H1 (cell line): ENCODE data around the gene CLDN4. TPM values are rescaled to one million over a fixed set of nuclear protein-coding genes. Genes with fewer than 3 reads are reported as not detected.

ENCODE experiments used
- CTCF ChIA-PET: fragments of 300-600 bp; sonication (Branson Sonifier 250); formaldehyde crosslinking; loops from one replicate; lab custom pipeline; 2021; ENCODE audit not compliant: partially characterized antibody; lab: Charles Lee
- POLR2A ChIA-PET: fragments of 300-600 bp; sonication (Branson Sonifier 250); formaldehyde crosslinking; loops from one replicate; lab custom pipeline; 2021; ENCODE audit warnings: inconsistent platforms; ENCODE audit not compliant: partially characterized antibody; lab: Charles Lee
- DNase-seq, 2 experiments: peaks; one replicate each; pipeline versions ENCODE4 v3.0.0 to v3.0.0-alpha.2; 2010 to 2022; ENCODE audit warnings: low spot score in 2 of 2, low read depth in 1 of 2, mixed read lengths in 1 of 2
- FAIRE-seq: peaks from 2 replicates; lab custom pipeline; 2011; peaks lifted over from hg19 to GRCh38; lab: Jason Lieb, UNC
- H2AFZ ChIP-seq: 2 replicates; pipeline ENCODE4 v1.8.1; 2012; ENCODE audit warnings: low read length, inconsistent platforms
- H2AK5ac ChIP-seq: 2 replicates; pipeline ENCODE4 v1.6.1; 2013; ENCODE audit warnings: low read depth, low read length
- H2BK120ac ChIP-seq: replicated peaks from 2 replicates; pipeline ENCODE3; 2013; ENCODE audit warnings: low read depth, low read length, inconsistent platforms
- H2BK12ac ChIP-seq: 2 replicates; pipeline ENCODE4 v1.6.1; 2013; ENCODE audit warnings: low read depth, low read length
- H2BK15ac ChIP-seq: 2 replicates; pipeline ENCODE4 v1.6.1; 2013; ENCODE audit warnings: low read length
- H2BK20ac ChIP-seq: 2 replicates; pipeline ENCODE4 v1.6.1; 2013; ENCODE audit warnings: low read length
- H2BK5ac ChIP-seq: 2 replicates; pipeline ENCODE4 v1.6.1; 2013; ENCODE audit warnings: low read depth, low read length
- H3K14ac ChIP-seq: 2 replicates; pipeline ENCODE4 v1.6.1; 2013; ENCODE audit warnings: inconsistent platforms; ENCODE audit not compliant: insufficient read length
- H3K18ac ChIP-seq: 2 replicates; pipeline ENCODE4 v1.6.1; 2013; ENCODE audit warnings: low read length; ENCODE audit errors: extremely low read depth
- H3K23ac ChIP-seq: 2 replicates; pipeline ENCODE4 v1.6.1; 2013; ENCODE audit warnings: inconsistent platforms; ENCODE audit not compliant: insufficient read length
- H3K23me2 ChIP-seq: 2 replicates; pipeline ENCODE4 v1.6.1; 2013; ENCODE audit warnings: low read depth, low read length
- H3K27ac ChIP-seq: 2 replicates; pipeline ENCODE4 v1.6.1; 2011; ENCODE audit warnings: low read depth, low read length, inconsistent platforms
- H3K27me3 ChIP-seq, 4 experiments: replicated peaks in 1 of 4; 1 replicate in 1 of 4; 2 replicates in 3 of 4; pipeline versions ENCODE4 v1.6.1 to v1.8.1; 2011 to 2013; ENCODE audit warnings: low read length in 3 of 4, mild to moderate bottlenecking in 3 of 4, inconsistent platforms in 2 of 4, mixed read lengths in 2 of 4, moderate library complexity in 1 of 4; ENCODE audit not compliant: control insufficient read depth in 3 of 4, insufficient read depth in 3 of 4; ENCODE audit errors: extremely low read depth in 1 of 4
- H3K36me3 ChIP-seq, 4 experiments: 2 replicates each; pipeline versions ENCODE4 v1.6.1 to v1.8.1; 2011 to 2013; ENCODE audit warnings: mild to moderate bottlenecking in 4 of 4, low read length in 3 of 4, moderate library complexity in 2 of 4, control low read depth in 1 of 4, inconsistent platforms in 1 of 4; ENCODE audit not compliant: insufficient read depth in 4 of 4, control insufficient read depth in 2 of 4
- H3K4ac ChIP-seq: replicated peaks from 2 replicates; pipeline ENCODE3; 2013; ENCODE audit warnings: low read length, low read depth, mixed read lengths, inconsistent platforms; ENCODE audit not compliant: insufficient read length
- H3K4me1 ChIP-seq, 4 experiments: replicated peaks in 1 of 4; 1 replicate in 1 of 4; 2 replicates in 3 of 4; pipeline versions ENCODE4 v1.6.1 to v1.8.1; 2011 to 2013; ENCODE audit warnings: low read length in 3 of 4, inconsistent platforms in 2 of 4, mixed read lengths in 1 of 4; ENCODE audit not compliant: insufficient read depth in 4 of 4, control insufficient read depth in 3 of 4
- H3K4me2 ChIP-seq, 2 experiments: 2 replicates each; pipeline versions ENCODE4 v1.6.1 to v1.8.1; 2011 to 2013; ENCODE audit warnings: low read depth in 2 of 2, low read length in 2 of 2, control low read depth in 1 of 2, inconsistent platforms in 1 of 2, mild to moderate bottlenecking in 1 of 2; ENCODE audit not compliant: insufficient read depth in 1 of 2
- H3K4me3 ChIP-seq, 4 experiments: fragments of 200-600, 300-600 bp in 1 of 4; sonication (generic), shearing (Covaris generic), sonication (Bioruptor Twin) in 1 of 4; 2 replicates each; pipeline versions ENCODE4 v1.5.1 to v1.8.1; 2011 to 2016; ENCODE audit warnings: low read length in 4 of 4, low read depth in 3 of 4, control low read depth in 2 of 4, inconsistent platforms in 2 of 4, mild to moderate bottlenecking in 2 of 4, mixed read lengths in 1 of 4, moderate library complexity in 1 of 4; ENCODE audit not compliant: insufficient read depth in 2 of 4; ENCODE audit errors: extremely low read depth in 1 of 4
- H3K56ac ChIP-seq: replicated peaks from 2 replicates; pipeline ENCODE3; 2013; ENCODE audit warnings: low read depth, mild to moderate bottlenecking, mixed read lengths, low read length, inconsistent platforms; ENCODE audit not compliant: insufficient read length
- H3K79me1 ChIP-seq: 2 replicates; pipeline ENCODE4 v1.6.1; 2013; ENCODE audit warnings: low read depth, low read length, control low read depth
- H3K79me2 ChIP-seq, 2 experiments: 2 replicates each; pipeline versions ENCODE4 v1.6.1 to v1.8.1; 2012 to 2013; ENCODE audit warnings: low read length in 2 of 2, mild to moderate bottlenecking in 2 of 2, inconsistent platforms in 1 of 2; ENCODE audit not compliant: insufficient read depth in 2 of 2, control insufficient read depth in 1 of 2
- H3K9ac ChIP-seq, 4 experiments: replicated peaks in 1 of 4; 1 replicate in 1 of 4; 2 replicates in 3 of 4; pipeline versions ENCODE4 v1.6.1 to v1.8.1; 2011 to 2013; ENCODE audit warnings: low read depth in 3 of 4, low read length in 3 of 4, control low read depth in 2 of 4, mild to moderate bottlenecking in 2 of 4, moderate library complexity in 2 of 4, inconsistent platforms in 1 of 4; ENCODE audit errors: extremely low read depth in 1 of 4
- H3K9me3 ChIP-seq, 2 experiments: 2 replicates each; pipeline versions ENCODE4 v1.6.1 to v1.8.1; 2012 to 2013; ENCODE audit warnings: mild to moderate bottlenecking in 2 of 2, moderate library complexity in 2 of 2, control low read depth in 1 of 2, inconsistent platforms in 1 of 2, low read depth in 1 of 2, low read length in 1 of 2, mixed read lengths in 1 of 2; ENCODE audit not compliant: insufficient read depth in 2 of 2
- H4K20me1 ChIP-seq, 2 experiments: replicated peaks in 1 of 2; 2 replicates each; pipeline versions ENCODE3 to v1.8.1; 2011 to 2013; ENCODE audit warnings: inconsistent platforms in 2 of 2, low read length in 2 of 2, mild to moderate bottlenecking in 1 of 2; ENCODE audit not compliant: insufficient read depth in 2 of 2, control insufficient read depth in 1 of 2
- H4K5ac ChIP-seq: 2 replicates; pipeline ENCODE4 v1.6.1; 2013; ENCODE audit warnings: low read length, low read depth, mixed read lengths, inconsistent platforms; ENCODE audit not compliant: insufficient read length
- H4K8ac ChIP-seq: 2 replicates; pipeline ENCODE4 v1.8.0; 2013; ENCODE audit warnings: mild to moderate bottlenecking, moderate library complexity, low read length, inconsistent platforms; ENCODE audit not compliant: insufficient read depth; ENCODE audit errors: extremely low read depth
- H4K91ac ChIP-seq: replicated peaks from 2 replicates; pipeline ENCODE3; 2013; ENCODE audit warnings: low read length, mixed read lengths, inconsistent platforms; ENCODE audit not compliant: insufficient read length
- BRCA1 ChIP-seq: IDR thresholded peaks from 2 replicates; pipeline ENCODE4 v1.6.1; 2012; ENCODE audit warnings: low read depth, low read length, improper control_type of control experiment
- WGBS, 2 experiments: shearing (Covaris generic) in 1 of 2; methylation state at CpG; one replicate each; pipeline versions ENCODE4 v1.1.6 to v1.1.7; 2013 to 2015; ENCODE audit warnings: low lambda C conversion rate in 2 of 2, mixed read lengths in 2 of 2, inconsistent platforms in 1 of 2, low coverage in 1 of 2, missing lambda C conversion rate in 1 of 2; ENCODE audit not compliant: insufficient replicate concordance in 2 of 2, insufficient coverage in 1 of 2, insufficient read length in 1 of 2; ENCODE audit errors: extremely low coverage in 1 of 2, missing lambda C conversion rate in 1 of 2; 5-methylcytosine and 5-hydroxymethylcytosine counted together
- polyA plus RNA-seq, 7 experiments: library from polyadenylated mRNA; depleted of rRNA in 3 of 7; stranded (reverse) in 5 of 7; unstranded in 2 of 7; fragments of >200 nt in 5 of 7; fragments of 200-250 nt in 2 of 7; gene quantifications; 1 replicate in 5 of 7; 2 replicates in 1 of 7; 4 replicates in 1 of 7; pipeline versions ENCODE4 v1.2.1 to v1.2.3, GENCODE V29; 2011 to 2013; ENCODE audit warnings: missing spikeins in 2 of 7, mixed read lengths in 2 of 7
- total RNA-seq: library from RNA; stranded (reverse); fragmentation: NEBNext Ultra II Directional; extraction: Animal tissue kit (Norgen Biotek cat#: 25700); gene quantifications from 2 replicates; pipeline ENCODE4 v1.2.1, GENCODE V29; 2021

The CLDN4 gene
- total and polyA plus RNA-seq, 2 of the 8 experiments (the other 6 are each of a cell fraction or from before 2014, with no cell fraction given) = 28.0 to 69.3 TPM

DNA sequence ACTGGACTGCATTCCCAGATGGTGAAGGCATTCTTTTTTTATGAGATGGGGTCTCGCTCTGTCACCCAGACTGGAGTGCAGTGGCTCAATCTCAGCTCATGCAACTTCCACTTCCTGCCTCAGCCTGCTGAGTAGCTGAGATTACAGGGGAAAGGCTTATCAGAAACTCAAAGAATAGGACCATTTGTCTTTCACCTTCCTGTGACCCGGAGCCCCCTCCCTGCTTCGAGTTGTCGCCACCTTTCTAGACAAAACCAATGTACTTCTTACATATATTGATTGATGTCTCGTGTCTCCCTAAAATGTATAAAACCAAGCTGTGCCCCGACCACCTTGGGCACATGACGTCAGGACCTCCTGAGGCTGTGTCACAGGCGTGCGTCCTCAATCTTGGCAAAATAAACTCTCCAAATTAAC is 13.3 kb downstream of the CLDN4 start:
- Histone ChIP-seq H3K14ac (no peak overlapping the region), H3K9ac (no peak overlapping the region), H3K56ac (no peak overlapping the region), H4K91ac (no peak overlapping the region), H3K23ac (no peak overlapping the region), H3K27ac (no peak overlapping the region), H3K23me2 (peaks cover 6% of the 10 kb centered on the region; the same call in 1 of the 2 replicates), H3K79me1 (no peaks in the 10 kb centered on the region), H4K5ac (no peak overlapping the region), H3K4me3 (no peak overlapping the region), H2BK12ac (no peak overlapping the region), H3K18ac (no peak overlapping the region), H2BK120ac (no peak overlapping the region), H4K8ac (no peak overlapping the region), H3K4me1 (peaks cover 0 to 11% (median 6%) of the 10 kb centered on the region in 4 experiments; a peak in 5 of 7 replicates), H3K9me3 (peaks cover 4 to 5% of the 10 kb centered on the region in 2 experiments; a peak in 3 of 4 replicates), H3K79me2 (no peaks in the 10 kb centered on the region), H4K20me1 (no peaks in the 10 kb centered on the region), H3K36me3 (no peaks in the 10 kb centered on the region), H2AFZ (no peak overlapping the region), H2AK5ac (no peak overlapping the region), H2BK20ac (no peak overlapping the region), H3K27me3 (no peaks in the 10 kb centered on the region), H3K4ac (no peak overlapping the region), H3K4me2 (no peak overlapping the region), H2BK5ac (no peak overlapping the region), H2BK15ac (no peak overlapping the region)
- WGBS, 2 experiments = 84% methylated on average over 9 of the region's 9 CpGs; no CpG with 5 or more reads in 1 of the 2 experiments
- DNase-seq (no peak), FAIRE-seq (no peak)
- ChIA-PET CTCF (interaction anchor here (0.6 to 7.1 kb wide), 8 partner anchors 10 to 340 kb away, joined by 3 to 65 read pairs (median 5); partner anchors contain the start of gene CLDN4), POLR2A (interaction anchor here (6.5 kb wide), 1 partner anchor 12 kb away, joined by 96 read pairs; the partner anchor contains the start of gene CLDN4)
- TF ChIP-seq BRCA1 = no peak
